GM12864 (cell line): ENCODE measurements around the gene NHSL1.

ENCODE experiments used
- DNase-seq: peaks from one replicate; pipeline ENCODE4 v3.0.0-alpha.2; 2011; ENCODE audit warnings: low read depth
- H3K4me3 ChIP-seq: 2 replicates; pipeline ENCODE4 v1.5.1; 2011; ENCODE audit warnings: mild to moderate bottlenecking, low read depth, low read length, control low read depth
- TF ChIP-seq, protein P1 (sequence below): IDR thresholded peaks from 2 replicates; pipeline ENCODE4 v1.5.1; 2011; ENCODE audit warnings: low read depth, mild to moderate bottlenecking, moderate library complexity, low read length, control low read depth, inconsistent platforms; ENCODE audit errors: missing control alignments

NHSL1 gene

GRCh38 chr6:138415125-138415524 lies 84.2 kb downstream of the NHSL1 start:
- no peak for DNase-seq
- TF ChIP-seq, protein P1, sequence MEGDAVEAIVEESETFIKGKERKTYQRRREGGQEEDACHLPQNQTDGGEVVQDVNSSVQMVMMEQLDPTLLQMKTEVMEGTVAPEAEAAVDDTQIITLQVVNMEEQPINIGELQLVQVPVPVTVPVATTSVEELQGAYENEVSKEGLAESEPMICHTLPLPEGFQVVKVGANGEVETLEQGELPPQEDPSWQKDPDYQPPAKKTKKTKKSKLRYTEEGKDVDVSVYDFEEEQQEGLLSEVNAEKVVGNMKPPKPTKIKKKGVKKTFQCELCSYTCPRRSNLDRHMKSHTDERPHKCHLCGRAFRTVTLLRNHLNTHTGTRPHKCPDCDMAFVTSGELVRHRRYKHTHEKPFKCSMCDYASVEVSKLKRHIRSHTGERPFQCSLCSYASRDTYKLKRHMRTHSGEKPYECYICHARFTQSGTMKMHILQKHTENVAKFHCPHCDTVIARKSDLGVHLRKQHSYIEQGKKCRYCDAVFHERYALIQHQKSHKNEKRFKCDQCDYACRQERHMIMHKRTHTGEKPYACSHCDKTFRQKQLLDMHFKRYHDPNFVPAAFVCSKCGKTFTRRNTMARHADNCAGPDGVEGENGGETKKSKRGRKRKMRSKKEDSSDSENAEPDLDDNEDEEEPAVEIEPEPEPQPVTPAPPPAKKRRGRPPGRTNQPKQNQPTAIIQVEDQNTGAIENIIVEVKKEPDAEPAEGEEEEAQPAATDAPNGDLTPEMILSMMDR: no peak
- no peak overlapping the region for H3K4me3 ChIP-seq

- DNase-seq: no peak
- no peak overlapping the region for H3K4me3 ChIP-seq
Observed at GRCh38 chr6:138410972-138411880, 88.1 kb downstream of the NHSL1 start.

DNA sequence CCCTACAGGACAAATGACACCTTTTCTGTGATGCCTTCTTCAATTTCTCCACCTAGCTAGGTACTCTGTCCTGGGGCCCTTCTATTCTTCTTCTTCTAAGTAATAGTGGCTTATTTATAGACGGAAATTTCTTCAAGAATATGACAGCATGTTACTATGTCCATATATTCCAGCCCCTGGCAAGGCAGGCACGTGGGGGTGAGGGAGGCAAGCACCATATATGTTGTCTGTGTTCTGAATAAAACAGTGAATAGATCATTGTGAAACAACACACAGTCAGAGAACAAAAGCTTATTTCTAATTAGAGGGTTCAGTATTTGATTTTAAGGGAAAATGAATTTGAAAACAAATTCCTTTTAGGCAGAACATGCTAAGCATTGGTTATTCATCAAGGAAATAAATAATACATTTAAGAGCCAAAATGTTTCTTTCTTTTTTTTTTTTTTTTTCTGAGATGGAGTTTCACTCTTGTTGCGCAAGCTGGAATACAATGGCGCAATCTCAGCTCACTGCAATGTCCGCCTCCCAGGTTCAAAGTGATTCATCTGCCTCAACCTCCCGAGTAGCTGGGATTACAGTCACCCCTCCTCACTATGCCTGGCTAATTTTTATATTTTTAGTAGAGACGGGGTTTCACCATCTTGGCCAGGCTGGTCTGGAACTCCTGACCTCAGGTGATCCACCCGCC lies 89.1 kb downstream of the NHSL1 start:
- TF ChIP-seq, protein P1: no peak
- DNase-seq: no peak
- H3K4me3 ChIP-seq: no peak overlapping the region

More at GRCh38 chr6:138410972-138411880, 88.1 kb downstream of the NHSL1 start:
- TF ChIP-seq, protein P1: no peak

- no peak for DNase-seq
- no peak overlapping the region for H3K4me3 ChIP-seq
- TF ChIP-seq, protein P1: no peak
Observed at GRCh38 chr6:138406443-138406842, 92.9 kb downstream of the NHSL1 start.

- H3K4me3 ChIP-seq: no peak overlapping the region
- DNase-seq: no peak
Observed at GRCh38 chr6:138405816-138406413, 93.4 kb downstream of the NHSL1 start.

GRCh38 chr6:138404666-138405337 lies 94.5 kb downstream of the NHSL1 start:
- TF ChIP-seq, protein P1: no peak
- no peak for DNase-seq

More at GRCh38 chr6:138405816-138406413, 93.4 kb downstream of the NHSL1 start:
- TF ChIP-seq, protein P1: no peak

More at GRCh38 chr6:138404666-138405337, 94.5 kb downstream of the NHSL1 start:
- peak overlapping the region; percentile 86 for H3K4me3 ChIP-seq
